Sigmoid colon (tissue), 4 donors: Measurements from ENCODE around the gene HNRNPC.

Source experiments
- CTCF ChIP-seq, 4 experiments: fragments of 450-650 bp in 3 of 4; fragments of 200-600 bp in 1 of 4; IDR thresholded peaks; one replicate each; pipeline ENCODE4 v1.5.1; 2016 to 2019; ENCODE audit warnings: antibody characterized with exemption in 4 of 4, mild to moderate bottlenecking in 3 of 4, moderate library complexity in 2 of 4
- POLR2AphosphoS5 ChIP-seq, 4 donors: sonication (generic); formaldehyde crosslinking; IDR thresholded peaks; one replicate each; pipeline ENCODE4 v1.6.1; 2017; ENCODE audit warnings: antibody characterized with exemption in 4 of 4

GRCh38 chr14:21220874-21221477 lies 48.3 kb downstream of the HNRNPC start:
- TF ChIP-seq CTCF (IDR thresholded peaks at IDR 0.05): no peak
- no peak for TF ChIP-seq POLR2AphosphoS5 (IDR thresholded peaks at IDR 0.05)
